RWPE2 (cell line): ENCODE data around the gene GABARAP.

Source experiments
- ATAC-seq: fragments of 200-7000 bp; cut with Tn5 transposase; 3 replicates; pipeline ENCODE4 v1.9.1; 2021; ENCODE audit warnings: low read depth
- DNase-seq: peaks from one replicate; pipeline ENCODE4 v3.0.0-alpha.2; 2020; ENCODE audit warnings: low spot score
- H3K27ac ChIP-seq: fragments of 450-650 bp; 2 replicates; pipeline ENCODE4 v1.5.1; 2017; ENCODE audit warnings: mild to moderate bottlenecking; ENCODE audit not compliant: poor library complexity, severe bottlenecking
- H3K27me3 ChIP-seq: fragments of 250-450 bp; sonication (Bioruptor Pico); 2 replicates; pipeline ENCODE4 v1.5.1; 2021; ENCODE audit warnings: mild to moderate bottlenecking, moderate library complexity; ENCODE audit not compliant: insufficient read depth, poor library complexity, severe bottlenecking
- H3K36me3 ChIP-seq: fragments of 250-450 bp; sonication (Bioruptor Pico); 2 replicates; pipeline ENCODE4 v1.5.1; 2020; ENCODE audit warnings: low read depth, mild to moderate bottlenecking, moderate library complexity
- H3K4me1 ChIP-seq: fragments of 250-450 bp; sonication (Bioruptor Pico); 2 replicates; pipeline ENCODE4 v1.5.1; 2021; ENCODE audit warnings: mild to moderate bottlenecking, moderate library complexity; ENCODE audit not compliant: insufficient read depth, poor library complexity, severe bottlenecking
- H3K4me3 ChIP-seq: fragments of 250-450 bp; sonication (Bioruptor Pico); 2 replicates; pipeline ENCODE4 v1.5.1; 2021; ENCODE audit warnings: mild to moderate bottlenecking, moderate library complexity; ENCODE audit not compliant: severe bottlenecking
- H3K9me3 ChIP-seq: fragments of 250-450 bp; sonication (Bioruptor Pico); 2 replicates; pipeline ENCODE4 v1.5.1; 2021; ENCODE audit warnings: mild to moderate bottlenecking, moderate library complexity; ENCODE audit not compliant: severe bottlenecking
- TF ChIP-seq, protein P1 (sequence below): fragments of 450-650 bp; IDR thresholded peaks from one replicate; pipeline ENCODE4 v1.5.1; 2017; ENCODE audit warnings: mild to moderate bottlenecking, moderate library complexity; ENCODE audit not compliant: poor library complexity, severe bottlenecking

The GABARAP gene

GRCh38 chr17:7222093-7222971 is 19.9 kb downstream of the GABARAP start:
- H3K4me3 ChIP-seq: no peak overlapping the region
- TF ChIP-seq, protein P1, sequence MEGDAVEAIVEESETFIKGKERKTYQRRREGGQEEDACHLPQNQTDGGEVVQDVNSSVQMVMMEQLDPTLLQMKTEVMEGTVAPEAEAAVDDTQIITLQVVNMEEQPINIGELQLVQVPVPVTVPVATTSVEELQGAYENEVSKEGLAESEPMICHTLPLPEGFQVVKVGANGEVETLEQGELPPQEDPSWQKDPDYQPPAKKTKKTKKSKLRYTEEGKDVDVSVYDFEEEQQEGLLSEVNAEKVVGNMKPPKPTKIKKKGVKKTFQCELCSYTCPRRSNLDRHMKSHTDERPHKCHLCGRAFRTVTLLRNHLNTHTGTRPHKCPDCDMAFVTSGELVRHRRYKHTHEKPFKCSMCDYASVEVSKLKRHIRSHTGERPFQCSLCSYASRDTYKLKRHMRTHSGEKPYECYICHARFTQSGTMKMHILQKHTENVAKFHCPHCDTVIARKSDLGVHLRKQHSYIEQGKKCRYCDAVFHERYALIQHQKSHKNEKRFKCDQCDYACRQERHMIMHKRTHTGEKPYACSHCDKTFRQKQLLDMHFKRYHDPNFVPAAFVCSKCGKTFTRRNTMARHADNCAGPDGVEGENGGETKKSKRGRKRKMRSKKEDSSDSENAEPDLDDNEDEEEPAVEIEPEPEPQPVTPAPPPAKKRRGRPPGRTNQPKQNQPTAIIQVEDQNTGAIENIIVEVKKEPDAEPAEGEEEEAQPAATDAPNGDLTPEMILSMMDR: no peak
- no peak for ATAC-seq
- no peak overlapping the region for H3K27ac ChIP-seq
- H3K36me3 ChIP-seq: peaks cover 53% of the 10 kb centered on the region
- DNase-seq: no peak
- H3K4me1 ChIP-seq: peaks cover 5% of the 10 kb centered on the region
- H3K9me3 ChIP-seq: no peaks in the 10 kb centered on the region
- no peaks in the 10 kb centered on the region for H3K27me3 ChIP-seq

DNA sequence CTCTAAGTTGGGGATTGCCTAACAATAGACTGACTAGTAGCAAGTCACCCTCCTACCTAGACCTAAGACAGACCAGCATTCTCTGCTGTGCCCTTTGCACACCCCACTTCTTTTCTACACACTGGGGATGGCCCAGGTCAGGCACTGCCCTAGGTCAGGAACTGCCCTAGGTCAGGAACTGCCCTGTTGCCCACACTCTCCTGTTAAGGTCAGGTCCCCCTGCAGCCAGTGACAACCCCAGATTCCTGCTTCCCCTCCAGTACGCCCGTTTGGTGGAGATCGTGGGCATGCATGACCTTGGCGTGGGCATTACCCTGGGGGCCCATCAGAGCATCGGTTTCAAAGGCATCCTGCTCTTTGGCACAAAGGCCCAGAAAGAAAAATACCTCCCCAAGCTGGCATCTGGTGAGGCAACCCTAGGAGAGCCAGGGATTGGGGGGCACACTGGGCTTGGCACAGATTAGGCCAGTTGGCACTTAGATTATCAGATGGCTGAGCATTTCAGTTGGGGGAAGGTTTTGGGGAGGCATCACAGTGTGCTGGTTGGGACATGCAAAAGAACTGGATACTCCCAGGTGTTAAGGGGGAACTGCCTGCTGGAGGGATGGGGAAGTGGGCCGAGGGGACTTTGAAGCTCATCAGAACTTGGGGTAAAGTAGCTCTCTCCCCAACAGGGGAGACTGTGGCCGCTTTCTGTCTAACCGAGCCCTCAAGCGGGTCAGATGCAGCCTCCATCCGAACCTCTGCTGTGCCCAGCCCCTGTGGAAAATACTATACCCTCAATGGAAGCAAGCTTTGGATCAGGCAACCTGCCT is 20.8 kb downstream of the GABARAP start:
- H3K36me3 ChIP-seq: peaks cover 44% of the 10 kb centered on the region
- no peaks in the 10 kb centered on the region for H3K9me3 ChIP-seq
- peak overlapping the region; percentile 89 for H3K27ac ChIP-seq
- H3K4me3 ChIP-seq: no peak overlapping the region
- DNase-seq (no peak), ATAC-seq (no peak)
- peaks cover 5% of the 10 kb centered on the region for H3K4me1 ChIP-seq
- no peaks in the 10 kb centered on the region for H3K27me3 ChIP-seq
- TF ChIP-seq, protein P1: no peak

- DNase-seq (no peak), ATAC-seq (peak; percentile 50)
- no peaks in the 10 kb centered on the region for H3K27me3 ChIP-seq
- H3K27ac ChIP-seq: peak overlapping the region; percentile 89
- peak overlapping the region; percentile 90 for H3K4me3 ChIP-seq
- peaks cover 5% of the 10 kb centered on the region for H3K4me1 ChIP-seq
- TF ChIP-seq, protein P1: peak; percentile 43
- H3K9me3 ChIP-seq: no peaks in the 10 kb centered on the region
- peaks cover 43% of the 10 kb centered on the region for H3K36me3 ChIP-seq
Observed at GRCh38 chr17:7220593-7221277, 21.5 kb downstream of the GABARAP start.

DNA sequence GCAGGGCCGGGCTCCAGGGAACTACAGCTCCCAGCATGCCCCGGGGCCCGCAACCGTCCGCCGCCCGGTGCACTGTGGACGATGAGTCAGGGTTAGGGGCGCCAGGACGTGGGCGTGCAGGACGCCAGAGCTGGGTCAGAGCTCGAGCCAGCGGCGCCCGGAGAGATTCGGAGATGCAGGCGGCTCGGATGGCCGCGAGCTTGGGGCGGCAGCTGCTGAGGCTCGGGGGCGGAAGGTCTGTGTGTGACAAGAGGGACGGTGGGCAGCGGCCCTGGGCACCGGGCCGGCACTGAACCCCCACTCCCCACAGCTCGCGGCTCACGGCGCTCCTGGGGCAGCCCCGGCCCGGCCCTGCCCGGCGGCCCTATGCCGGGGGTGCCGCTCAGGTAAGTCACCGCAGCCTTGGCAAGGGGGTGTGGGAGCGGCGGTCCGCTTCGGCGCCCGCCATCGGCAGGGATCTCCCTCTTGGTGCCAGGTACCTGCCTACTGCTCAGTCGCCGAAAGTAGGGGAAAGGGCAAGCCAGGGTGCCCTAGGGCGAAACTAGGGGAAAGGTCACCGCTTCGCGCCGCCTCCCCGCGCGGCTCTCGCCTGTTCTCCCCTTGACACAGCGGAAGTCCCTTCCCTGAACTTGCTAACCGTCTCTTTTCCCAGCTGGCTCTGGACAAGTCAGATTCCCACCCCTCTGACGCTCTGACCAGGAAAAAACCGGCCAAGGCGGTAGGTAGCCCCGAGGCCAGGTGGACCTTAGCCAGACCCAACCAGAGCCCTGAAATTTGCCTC is 22.2 kb downstream of the GABARAP start, which contains the start of the genes ACADVL and DLG4:
Gene ACADVL, plus strand, starts transcription at position 127 of the 781 bp plus-strand sequence. Its CDS starts 47 bp downstream, at position 174.
Gene DLG4, minus strand, starts transcription at position 25 of the 781 bp plus-strand sequence.
- DNase-seq (peak; percentile 92), ATAC-seq (peak; percentile 68)
- peaks cover 9% of the 10 kb centered on the region for H3K4me1 ChIP-seq
- H3K4me3 ChIP-seq: peak within 1 kb of the TSS; percentile 90
- H3K27me3 ChIP-seq: no peaks in the 10 kb centered on the region
- peaks cover 36% of the 10 kb centered on the region for H3K36me3 ChIP-seq
- peak within 1 kb of the TSS; percentile 89 for H3K27ac ChIP-seq
- TF ChIP-seq, protein P1: no peak
- H3K9me3 ChIP-seq: no peaks in the 10 kb centered on the region
